Measurements from ENCODE around the gene SPX. TPM values are rescaled to one million over a fixed set of nuclear protein-coding genes. Genes with fewer than 3 reads are reported as not detected.

The SPX gene
- total RNA-seq, result not detected in 2 replicates

GRCh38 chr12:21526053-21526452 is at the start of gene SPX:
TSS of gene SPX (plus strand) at chr12:21526296. CDS start at chr12:21526473, 177 bp downstream.
- DNase-seq (ENCODE audit: low read depth in 2 of 2), result peak in 1 of 2 donors; percentile 58

DNA sequence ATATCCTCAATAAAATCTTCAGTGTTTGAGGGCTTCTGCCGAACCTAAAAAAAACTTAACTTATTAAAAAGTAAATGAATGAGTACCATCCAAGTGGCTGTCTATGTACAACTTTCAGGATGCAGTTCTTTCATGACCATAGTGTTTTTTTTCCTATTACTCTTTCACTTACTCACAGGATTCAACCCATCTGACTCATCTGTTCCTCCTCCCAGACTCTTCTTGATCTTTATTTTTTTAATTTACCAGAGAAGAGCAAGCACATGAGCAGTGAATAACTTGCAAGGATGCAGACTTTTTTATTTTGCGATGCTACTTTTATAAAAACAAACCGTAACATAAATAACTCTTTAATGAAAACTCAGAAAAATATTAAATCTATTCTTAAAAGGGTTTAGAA is 49.1 kb upstream of the SPX start:
- DNase-seq (ENCODE audit: low read depth in 2 of 2), result peak; percentile 16 to 64

GRCh38 chr12:21478756-21479455 is 47.2 kb upstream of the SPX start:
- peak in 1 of 2 donors; percentile 59 for DNase-seq (ENCODE audit: low read depth in 2 of 2)

DNA sequence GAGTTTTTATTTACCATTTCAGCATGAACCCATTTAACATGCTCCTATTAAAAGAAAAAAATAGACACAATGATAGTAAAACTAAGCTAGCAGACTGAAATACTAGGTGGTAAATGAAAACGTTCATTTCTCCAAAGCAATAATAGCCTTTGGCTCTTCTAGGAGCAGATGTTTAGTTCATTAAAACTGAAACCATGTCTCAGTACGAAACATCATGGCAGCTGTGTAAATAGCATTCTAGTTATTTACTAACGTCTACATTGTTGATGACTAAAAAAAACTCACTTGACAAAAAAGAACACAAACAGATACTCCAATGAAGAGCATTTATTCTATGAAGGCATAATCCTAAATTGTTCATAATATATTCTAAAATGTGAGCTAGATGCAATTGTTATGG is 42.6 kb upstream of the SPX start:
- no peak for DNase-seq (ENCODE audit: low read depth in 2 of 2)

- no peak for DNase-seq (ENCODE audit: low read depth in 2 of 2)
These were observed 40.1 kb upstream of the SPX start for GRCh38 chr12:21485998-21486397.

- no peak for DNase-seq (ENCODE audit: low read depth in 2 of 2)
These were observed 26.3 kb upstream of the SPX start for GRCh38 chr12:21499765-21500164.

- no peak for DNase-seq (ENCODE audit: low read depth in 2 of 2)
These were observed 25.3 kb upstream of the SPX start for GRCh38 chr12:21500786-21501257.

DNA sequence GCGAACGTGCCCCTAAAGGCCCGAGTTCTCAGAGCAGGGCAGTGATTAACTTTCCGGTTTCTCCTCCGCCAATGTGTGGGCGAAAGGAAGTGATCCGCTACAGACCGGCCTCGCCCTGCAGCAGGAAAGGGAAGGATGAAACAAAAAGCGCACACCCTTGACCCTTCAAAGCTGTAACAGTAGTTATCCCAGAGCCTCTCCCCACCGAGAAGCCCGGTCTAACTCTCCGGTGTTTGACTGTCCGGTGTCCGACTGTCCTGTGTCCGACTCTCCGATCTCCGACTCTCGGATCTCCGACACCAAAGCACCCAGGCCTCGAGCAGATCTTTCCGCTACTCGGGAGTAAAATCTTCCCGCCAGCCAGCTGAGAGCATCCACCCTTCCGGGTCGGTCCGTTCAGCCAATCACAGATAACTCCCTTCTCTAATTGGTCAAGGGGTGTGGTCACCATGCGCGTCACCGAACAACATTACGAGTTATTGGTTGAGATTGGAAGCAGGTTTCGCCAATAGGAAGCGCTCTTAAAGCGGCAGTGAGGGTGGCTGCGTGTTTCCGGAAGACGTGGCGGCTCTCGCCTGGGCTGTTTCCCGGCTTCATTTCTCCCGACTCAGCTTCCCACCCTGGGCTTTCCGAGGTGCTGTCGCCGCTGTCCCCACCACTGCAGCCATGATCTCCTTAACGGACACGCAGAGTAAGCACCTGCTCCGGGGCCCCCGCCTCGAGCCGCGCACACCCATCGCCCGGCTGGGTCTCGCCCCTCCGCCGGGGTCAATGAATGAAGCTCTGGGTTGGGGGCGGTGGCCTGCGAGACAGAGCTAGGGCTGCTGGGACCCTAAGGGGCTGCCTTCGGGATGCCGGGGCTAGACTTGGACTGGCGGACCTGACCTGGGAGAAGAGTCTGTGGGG is 24.6 kb upstream of the SPX start, which contains the start of the genes GOLT1B and RECQL:
GOLT1B (plus strand) TSS at position 532 of the 906 bp plus-strand sequence; CDS start at position 667, 135 bp downstream.
RECQL (minus strand) TSS at position 378 of the 906 bp plus-strand sequence. CDS start 2,065 bp downstream, outside the sequence.
- peak; percentile 99 to 100 for DNase-seq (ENCODE audit: low read depth in 2 of 2)

DNA sequence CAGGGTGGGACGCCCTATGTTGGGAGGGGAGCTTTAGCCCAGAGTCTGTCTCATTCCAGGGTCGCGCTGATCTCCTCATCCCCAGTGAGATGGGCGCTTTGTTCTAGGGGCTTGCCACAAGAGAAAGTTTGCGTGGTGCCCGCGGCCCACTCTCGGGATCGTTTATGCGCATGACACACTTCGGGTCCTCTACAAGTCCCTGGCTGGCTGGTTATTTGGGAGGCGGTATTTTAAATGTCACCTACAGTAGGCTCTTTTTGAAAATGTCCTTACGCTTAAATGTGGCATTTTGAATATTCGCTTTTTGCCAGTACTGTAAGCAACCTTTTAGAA is 24.0 kb upstream of the SPX start:
- DNase-seq (ENCODE audit: low read depth in 2 of 2), result peak; percentile 56 to 60

- no peak for DNase-seq (ENCODE audit: low read depth in 2 of 2)
These were observed 23.2 kb upstream of the SPX start for GRCh38 chr12:21502872-21503271.

GRCh38 chr12:21505888-21506287 is 20.2 kb upstream of the SPX start:
- DNase-seq (ENCODE audit: low read depth in 2 of 2), result no peak

- no peak for DNase-seq (ENCODE audit: low read depth in 2 of 2)
These were observed 18.2 kb upstream of the SPX start for GRCh38 chr12:21507849-21508248.

GRCh38 chr12:21509768-21510167 is 16.3 kb upstream of the SPX start:
- DNase-seq (ENCODE audit: low read depth in 2 of 2), result no peak

DNA sequence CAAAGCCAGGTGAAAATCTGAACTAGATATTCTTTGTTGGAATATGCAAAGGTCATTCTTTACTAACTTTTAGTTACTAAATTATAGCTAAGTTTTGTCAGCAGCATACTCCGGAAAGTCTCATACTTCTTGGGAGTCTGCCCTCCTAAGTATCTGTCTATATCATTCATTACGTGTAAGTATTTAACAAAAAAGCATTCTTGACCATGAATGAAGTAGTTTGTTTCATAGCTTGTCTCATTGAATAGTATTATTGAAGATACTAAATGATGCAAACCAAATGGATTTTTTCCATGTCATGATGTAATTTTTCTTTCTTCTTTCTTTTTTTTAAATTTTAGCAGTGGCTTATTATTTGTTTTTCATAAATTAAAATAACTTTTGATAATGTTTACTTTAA is 9.8 kb upstream of the SPX start:
- DNase-seq (ENCODE audit: low read depth in 2 of 2), result no peak

GRCh38 chr12:21518451-21518850 is 7.6 kb upstream of the SPX start:
- no peak for DNase-seq (ENCODE audit: low read depth in 2 of 2)

DNA sequence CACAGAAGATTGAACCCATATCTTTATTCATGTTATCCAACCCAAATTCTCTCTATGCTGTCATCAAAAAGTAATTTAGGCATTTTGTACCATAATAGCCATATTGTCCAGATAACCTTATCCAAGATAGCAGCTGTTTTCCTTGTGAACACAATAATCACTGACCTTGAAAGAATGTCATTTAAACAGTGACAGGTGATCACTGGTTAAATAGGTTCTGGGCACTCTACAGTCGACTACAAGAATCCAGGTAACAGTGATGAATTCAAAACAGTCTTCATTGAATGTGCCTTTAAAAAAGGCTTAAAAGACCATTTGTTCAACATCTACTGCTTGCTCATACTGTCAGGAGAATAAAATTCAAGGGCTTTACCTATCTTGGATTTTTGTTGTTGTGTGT is 4.6 kb upstream of the SPX start:
- DNase-seq (ENCODE audit: low read depth in 2 of 2), result no peak

- DNase-seq (ENCODE audit: low read depth in 2 of 2), result no peak
These were observed 2.9 kb upstream of the SPX start for GRCh38 chr12:21523148-21523547.

DNA sequence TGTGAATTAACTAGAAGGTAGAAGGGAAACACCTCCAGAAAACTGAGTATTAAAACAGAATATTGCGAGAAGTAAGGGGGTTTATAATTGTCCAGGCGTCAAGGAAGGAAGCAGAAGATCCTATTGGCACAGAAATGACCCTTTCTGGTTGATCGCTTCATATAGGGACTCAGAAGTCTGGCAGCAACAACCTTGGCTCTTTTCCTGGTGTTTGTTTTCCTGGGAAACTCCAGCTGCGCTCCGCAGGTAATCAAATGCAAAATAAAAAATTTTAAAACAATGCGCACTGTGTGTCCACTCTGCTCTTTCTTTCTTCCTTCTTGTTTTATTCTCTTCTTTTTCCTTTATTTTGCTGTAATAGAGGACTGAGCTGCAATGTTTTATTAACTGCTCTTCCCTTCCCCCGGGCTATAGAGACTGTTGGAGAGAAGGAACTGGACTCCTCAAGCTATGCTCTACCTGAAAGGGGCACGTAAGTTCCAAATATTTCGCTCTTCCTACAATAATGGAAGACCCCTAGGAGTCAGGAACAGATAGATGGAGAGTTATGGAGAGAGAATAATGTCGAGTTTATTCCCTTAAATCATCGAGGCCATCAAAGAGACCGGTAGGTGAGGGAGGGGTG is 737 bp downstream of the SPX start:
- DNase-seq (ENCODE audit: low read depth in 2 of 2), result no peak

DNA sequence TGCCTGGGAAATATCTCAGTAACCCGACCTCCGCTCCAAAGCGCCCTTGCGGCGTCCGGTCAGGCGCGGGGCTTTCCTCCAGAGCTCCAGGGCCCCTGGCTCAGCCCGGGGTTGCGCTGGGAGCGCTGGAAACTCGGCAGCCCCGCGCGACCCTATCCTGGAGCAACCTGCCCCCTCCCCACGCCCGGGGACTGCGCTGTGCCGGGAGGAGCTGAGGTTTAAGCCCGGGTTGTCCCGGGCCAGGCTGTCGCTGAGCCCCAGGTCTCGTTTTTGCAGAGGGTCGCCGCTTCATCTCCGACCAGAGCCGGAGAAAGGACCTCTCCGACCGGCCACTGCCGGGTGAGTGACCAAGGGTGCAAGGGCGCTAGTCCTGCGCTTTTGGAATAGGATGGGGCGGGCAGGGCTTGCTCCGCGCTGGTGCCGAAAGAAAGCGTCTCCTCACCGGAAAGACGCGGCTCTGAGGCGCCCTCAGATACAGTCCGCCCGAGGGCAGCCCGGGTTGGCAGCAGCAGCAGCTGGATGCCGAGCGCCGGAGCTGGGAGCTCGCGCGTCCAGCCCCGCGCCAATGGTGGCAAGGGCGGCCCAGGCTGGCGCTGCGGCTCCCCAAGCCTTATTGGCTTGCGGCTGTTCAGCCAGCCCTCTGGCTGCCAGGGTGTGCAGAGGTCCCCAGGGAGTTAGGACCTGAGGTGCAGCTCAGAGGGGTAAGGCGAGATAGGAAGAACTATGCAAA is 1.5 kb downstream of the SPX start:
- DNase-seq (ENCODE audit: low read depth in 2 of 2), result peak; percentile 36 to 59

GRCh38 chr12:21528953-21529352 is 2.9 kb downstream of the SPX start:
- no peak for DNase-seq (ENCODE audit: low read depth in 2 of 2)

DNA sequence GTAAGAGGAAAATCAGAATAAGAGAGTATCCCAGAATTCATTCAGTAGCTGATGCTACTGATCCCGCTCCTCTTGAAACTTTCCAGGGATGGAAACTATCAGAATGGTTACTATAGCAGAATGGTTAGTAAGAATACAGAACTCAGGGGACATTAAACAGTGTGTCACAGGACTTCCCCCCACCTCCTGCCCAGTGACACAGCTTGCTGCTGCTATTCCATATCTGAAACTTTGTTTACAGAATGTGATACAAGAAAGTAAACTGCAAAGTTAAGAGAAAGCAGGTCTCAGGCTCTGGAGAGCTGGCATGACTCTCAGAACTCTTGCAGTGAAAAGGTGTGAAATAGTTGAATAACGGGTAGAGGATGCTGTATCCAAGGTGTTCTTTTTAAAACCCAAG is 3.4 kb downstream of the SPX start:
- no peak for DNase-seq (ENCODE audit: low read depth in 2 of 2)

All from lung microvascular endothelial cell (primary cell).